Uterus (tissue), 4 donors: ENCODE results near the gene RAD51B. TPM values are rescaled to one million over a fixed set of nuclear protein-coding genes. Genes with fewer than 3 reads are reported as not detected.

Experiments
- DNase-seq, 2 donors: peaks; one replicate each; pipeline ENCODE4 v3.0.0-alpha.2; 2019 to 2020
- H3K27ac ChIP-seq, 2 donors: fragments of 200-600 bp; sonication (generic); 1 replicate in 1 of 2; 2 replicates in 1 of 2; pipeline ENCODE4 v1.5.1; 2016 to 2018
- H3K27me3 ChIP-seq, 2 donors: fragments of 200-600 bp; sonication (generic); one replicate each; pipeline ENCODE4 v1.5.1; 2018 to 2019; ENCODE audit warnings: control low read depth in 1 of 2
- H3K36me3 ChIP-seq, 2 donors: fragments of 200-600 bp; sonication (generic); one replicate each; pipeline ENCODE4 v1.5.1; 2019; ENCODE audit warnings: control low read depth in 1 of 2
- H3K4me1 ChIP-seq, 2 donors: fragments of 200-600 bp; sonication (generic); one replicate each; pipeline ENCODE4 v1.5.1; 2018 to 2019; ENCODE audit warnings: control low read depth in 1 of 2
- H3K4me3 ChIP-seq, 2 donors: fragments of 200-600 bp; sonication (generic); 1 replicate in 1 of 2; 2 replicates in 1 of 2; pipeline ENCODE4 v1.5.1; 2018 to 2019; ENCODE audit warnings: mild to moderate bottlenecking in 1 of 2
- H3K9me3 ChIP-seq, 2 donors: fragments of 200-600 bp; sonication (generic); one replicate each; pipeline ENCODE4 v1.5.1; 2019; ENCODE audit warnings: control low read depth in 1 of 2
- CTCF ChIP-seq, 4 experiments: fragments of 200-600 bp in 2 of 4; fragments of 450-650 bp in 2 of 4; sonication (generic) in 2 of 4; IDR thresholded peaks; one replicate each; pipeline ENCODE4 v1.5.1; 2016 to 2019; ENCODE audit warnings: antibody characterized with exemption in 4 of 4, mild to moderate bottlenecking in 2 of 4, moderate library complexity in 1 of 4
- POLR2A ChIP-seq, 2 donors: fragments of 450-650 bp; IDR thresholded peaks; one replicate each; pipeline ENCODE4 v1.6.1; 2016; ENCODE audit warnings: antibody characterized with exemption in 2 of 2, mild to moderate bottlenecking in 1 of 2, moderate library complexity in 1 of 2
- intact Hi-C: fragments of 100-400 bp; cut with DNase I; formaldehyde crosslinking; loops from one replicate; pipeline ENCODE4 v1.15.1; 2023; ENCODE audit warnings: low total_unique reads
- total RNA-seq, 4 donors: library from RNA; depleted of rRNA in 3 of 4; stranded (reverse); fragments of >200 nt in 3 of 4; gene quantifications; one replicate each; pipeline versions ENCODE4 v1.1.0 to v1.2.4, GENCODE V29; 2014 to 2023
- donor health status: DM: yes; HTN: yes; CAD: no.

The RAD51B gene
- total RNA-seq, 4 donors from 2014 or later: 29.5 to 100.0 (median 70.3) TPM

GRCh38 chr14:68473794-68474193 lies 654.2 kb downstream of the RAD51B start:
- H3K27ac ChIP-seq: peak overlapping the region in 1 of 2 donors; percentile 83
- TF ChIP-seq CTCF (IDR thresholded peaks at IDR 0.05) (no peak), POLR2A (IDR thresholded peaks at IDR 0.05) (no peak)
- H3K27me3 ChIP-seq: no peaks in the 10 kb centered on the region
- no peaks in the 10 kb centered on the region for H3K9me3 ChIP-seq
- no peak overlapping the region for H3K4me3 ChIP-seq
- intact Hi-C loops: no loop called here
- peaks cover 6 to 8% of the 10 kb centered on the region in 2 donors for H3K4me1 ChIP-seq
- H3K36me3 ChIP-seq: no peaks in the 10 kb centered on the region
- no peak for DNase-seq

GRCh38 chr14:68474741-68475140 lies 655.2 kb downstream of the RAD51B start:
- H3K4me1 ChIP-seq: peaks cover 6 to 8% of the 10 kb centered on the region in 2 donors
- intact Hi-C loops: no loop called here
- TF ChIP-seq CTCF (IDR thresholded peaks at IDR 0.05) (no peak), POLR2A (IDR thresholded peaks at IDR 0.05) (no peak)

GRCh38 chr14:68475802-68476201 lies 656.2 kb downstream of the RAD51B start:
- Histone ChIP-seq H3K27ac (peak overlapping the region; percentile 83 to 88), H3K9me3 (no peaks in the 10 kb centered on the region)

More at GRCh38 chr14:68474741-68475140, 655.2 kb downstream of the RAD51B start:
- no peak for DNase-seq
- no peak overlapping the region for H3K4me3 ChIP-seq
- no peaks in the 10 kb centered on the region for H3K36me3 ChIP-seq
- H3K9me3 ChIP-seq: no peaks in the 10 kb centered on the region
- peak overlapping the region; percentile 83 to 88 for H3K27ac ChIP-seq
- H3K27me3 ChIP-seq: no peaks in the 10 kb centered on the region

GRCh38 chr14:68476212-68477109 lies 656.9 kb downstream of the RAD51B start:
- peak overlapping the region; percentile 83 to 88 for H3K27ac ChIP-seq
- TF ChIP-seq CTCF (IDR thresholded peaks at IDR 0.05): no peak
- TF ChIP-seq POLR2A (IDR thresholded peaks at IDR 0.05): no peak
- intact Hi-C loops: no loop called here
- H3K9me3 ChIP-seq: no peaks in the 10 kb centered on the region
- no peak overlapping the region for H3K4me3 ChIP-seq
- DNase-seq: peak; percentile 78 to 90
- H3K36me3 ChIP-seq: no peaks in the 10 kb centered on the region
- peaks cover 6 to 8% of the 10 kb centered on the region in 2 donors for H3K4me1 ChIP-seq
- no peaks in the 10 kb centered on the region for H3K27me3 ChIP-seq

More at GRCh38 chr14:68475802-68476201, 656.2 kb downstream of the RAD51B start:
- Histone ChIP-seq H3K4me1 (peaks cover 6 to 8% of the 10 kb centered on the region in 2 donors), H3K27me3 (no peaks in the 10 kb centered on the region), H3K4me3 (no peak overlapping the region), H3K36me3 (no peaks in the 10 kb centered on the region)
- intact Hi-C loops: no loop called here
- no peak for DNase-seq
- TF ChIP-seq POLR2A (IDR thresholded peaks at IDR 0.05) (no peak), CTCF (IDR thresholded peaks at IDR 0.05) (no peak)

GRCh38 chr14:68477110-68477455 lies 657.5 kb downstream of the RAD51B start:
- Histone ChIP-seq H3K4me3 (no peak overlapping the region), H3K9me3 (no peaks in the 10 kb centered on the region), H3K27ac (peak overlapping the region; percentile 83 to 88), H3K27me3 (no peaks in the 10 kb centered on the region), H3K36me3 (no peaks in the 10 kb centered on the region), H3K4me1 (peaks cover 6 to 8% of the 10 kb centered on the region in 2 donors)
- no peak for TF ChIP-seq CTCF (IDR thresholded peaks at IDR 0.05)
- TF ChIP-seq POLR2A (IDR thresholded peaks at IDR 0.05): no peak
- no peak for DNase-seq
- intact Hi-C loops: no loop called here
